Frontal cortex (tissue), 4 donors: Measurements from ENCODE around the gene LRFN2. TPM values are rescaled to one million over a fixed set of nuclear protein-coding genes. Genes with fewer than 3 reads are reported as not detected.

Experiments
- DNase-seq, 2 donors: peaks; one replicate each; pipeline ENCODE4 v3.0.0; 2012; ENCODE audit warnings: low spot score in 2 of 2
- FAIRE-seq: peaks from 2 replicates; lab custom pipeline; 2012; peaks lifted over from hg19 to GRCh38; lab: Jason Lieb, UNC
- small RNA-seq: library from RNA; depleted of rRNA; stranded (forward); fragments of <200 nt; gene quantifications from one replicate; pipeline ENCODE3, GENCODE V24; 2014
- total RNA-seq: library from RNA; depleted of rRNA; stranded (reverse); fragments of >200 nt; gene quantifications from one replicate; pipeline ENCODE4 v1.2.3, GENCODE V29; 2014
- donor health status: control.
- donor health status: control.
- donor health status: control.

LRFN2 gene
- total RNA-seq, 1 donor from 2014 or later = 24.1 TPM

DNA sequence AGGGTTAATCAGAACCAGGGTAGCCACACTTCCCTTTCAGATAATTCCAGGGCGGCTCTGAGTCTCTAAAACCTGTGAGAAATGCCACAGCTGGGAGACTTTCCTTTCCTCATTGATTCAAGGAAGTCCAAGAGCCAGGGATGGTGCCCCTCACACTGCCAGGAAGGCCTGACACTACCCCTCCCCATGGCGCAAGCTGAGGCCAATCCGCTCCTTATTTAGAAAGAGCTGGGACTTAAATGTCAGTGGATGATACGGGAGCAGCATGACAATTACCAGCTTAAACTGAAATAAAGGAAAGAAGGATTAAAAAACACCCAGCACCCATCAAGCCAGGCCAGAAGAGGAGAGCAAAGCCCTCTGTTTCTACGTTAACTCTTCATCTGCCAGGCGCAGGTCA is 244.4 kb downstream of the LRFN2 start:
- no peak for DNase-seq
- no peak for FAIRE-seq

DNA sequence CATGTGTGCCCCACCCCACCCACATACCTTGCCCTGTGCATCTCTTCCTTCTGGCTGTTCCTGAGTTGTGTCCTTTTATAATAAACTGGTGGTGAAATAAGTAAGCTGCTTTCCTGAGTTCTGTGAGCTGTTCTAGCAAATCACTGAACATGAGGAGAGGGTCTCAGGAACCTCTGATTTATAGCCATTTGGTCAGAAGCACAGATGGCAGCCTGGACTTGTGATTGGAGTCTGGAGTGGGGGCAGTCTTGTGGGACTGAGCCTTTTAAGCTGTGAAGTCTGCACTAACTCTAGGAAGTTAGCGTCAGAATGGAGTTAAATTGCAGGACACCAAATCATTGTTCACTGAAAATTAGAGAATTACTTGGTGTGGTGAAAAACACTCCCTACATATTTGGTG is 245.4 kb downstream of the LRFN2 start:
- FAIRE-seq (no peak), DNase-seq (no peak)

Small RNA genes within 50 kb of the gene (small RNA-seq; reads per million reads assigned to genes)
- gene RNU6-250P = not detected
